ENCODE data around the gene MYOM1. TPM values are rescaled to one million over a fixed set of nuclear protein-coding genes. Genes with fewer than 3 reads are reported as not detected.

MYOM1 gene
- total RNA-seq, 1 donor from 2014 or later = 1.1 TPM

GRCh38 chr18:3046216-3046808 is 173.5 kb downstream of the MYOM1 start:
- no peak for TF ChIP-seq CTCF (IDR thresholded peaks at IDR 0.05; ENCODE audit: unreplicated experiment)

GRCh38 chr18:3044931-3045698 is 174.7 kb downstream of the MYOM1 start:
- no peak for TF ChIP-seq CTCF (IDR thresholded peaks at IDR 0.05; ENCODE audit: unreplicated experiment)
- no peak for DNase-seq (ENCODE audit: low spot score, unreplicated experiment)
- Mint-ChIP-seq H3K4me1 (ENCODE audit: low read depth) (peaks cover 24% of the 10 kb centered on the region), H3K4me3 (ENCODE audit: low read depth) (no peak overlapping the region), H3K36me3 (ENCODE audit: insufficient read depth) (no peaks in the 10 kb centered on the region), H3K9me3 (ENCODE audit: low read depth) (no peaks in the 10 kb centered on the region), H3K27me3 (no peaks in the 10 kb centered on the region), H3K27ac (peak overlapping the region; percentile 73)

More at GRCh38 chr18:3046216-3046808, 173.5 kb downstream of the MYOM1 start:
- H3K4me3 Mint-ChIP-seq (ENCODE audit: low read depth) = no peak overlapping the region
- H3K9me3 Mint-ChIP-seq (ENCODE audit: low read depth) = no peaks in the 10 kb centered on the region
- no peaks in the 10 kb centered on the region for H3K36me3 Mint-ChIP-seq (ENCODE audit: insufficient read depth)
- DNase-seq (ENCODE audit: low spot score, unreplicated experiment) = no peak
- no peaks in the 10 kb centered on the region for H3K27me3 Mint-ChIP-seq
- H3K4me1 Mint-ChIP-seq (ENCODE audit: low read depth) = peaks cover 28% of the 10 kb centered on the region
- H3K27ac Mint-ChIP-seq = peak overlapping the region; percentile 43

GRCh38 chr18:3042379-3042778 is 177.4 kb downstream of the MYOM1 start:
- Mint-ChIP-seq H3K36me3 (ENCODE audit: insufficient read depth) (no peaks in the 10 kb centered on the region), H3K27me3 (no peaks in the 10 kb centered on the region), H3K4me3 (ENCODE audit: low read depth) (no peak overlapping the region), H3K4me1 (ENCODE audit: low read depth) (peaks cover 31% of the 10 kb centered on the region), H3K27ac (peak overlapping the region; percentile 11), H3K9me3 (ENCODE audit: low read depth) (no peaks in the 10 kb centered on the region)
- no peak for DNase-seq (ENCODE audit: low spot score, unreplicated experiment)
- TF ChIP-seq CTCF (IDR thresholded peaks at IDR 0.05; ENCODE audit: unreplicated experiment) = no peak

- Mint-ChIP-seq H3K4me3 (ENCODE audit: low read depth) (no peak overlapping the region), H3K4me1 (ENCODE audit: low read depth) (peaks cover 32% of the 10 kb centered on the region), H3K9me3 (ENCODE audit: low read depth) (no peaks in the 10 kb centered on the region), H3K36me3 (ENCODE audit: insufficient read depth) (no peaks in the 10 kb centered on the region), H3K27ac (peak overlapping the region; percentile 11), H3K27me3 (no peaks in the 10 kb centered on the region)
- DNase-seq (ENCODE audit: low spot score, unreplicated experiment) = no peak
- no peak for TF ChIP-seq CTCF (IDR thresholded peaks at IDR 0.05; ENCODE audit: unreplicated experiment)
Measured at GRCh38 chr18:3041843-3042242, 177.9 kb downstream of the MYOM1 start.

- Mint-ChIP-seq H3K36me3 (ENCODE audit: insufficient read depth) (no peaks in the 10 kb centered on the region), H3K27ac (no peak overlapping the region), H3K4me3 (ENCODE audit: low read depth) (no peak overlapping the region), H3K4me1 (ENCODE audit: low read depth) (peaks cover 29% of the 10 kb centered on the region), H3K27me3 (no peaks in the 10 kb centered on the region), H3K9me3 (ENCODE audit: low read depth) (no peaks in the 10 kb centered on the region)
- no peak for DNase-seq (ENCODE audit: low spot score, unreplicated experiment)
- TF ChIP-seq CTCF (IDR thresholded peaks at IDR 0.05; ENCODE audit: unreplicated experiment) = no peak
Measured at GRCh38 chr18:3040881-3041280, 178.9 kb downstream of the MYOM1 start.

All from progenitor cell of endocrine pancreas (in vitro differentiated cells).